Stimulated activated CD4-positive, alpha-beta T cell treated with anti-CD3 and anti-CD28 coated beads, TNF-alpha, amount 100 ng/mL, for 24 hours (primary cell): ENCODE results near the gene CD101.

ENCODE experiments used
- DNase-seq, 3 experiments: peaks; one replicate each; pipeline ENCODE4 v3.0.0-alpha.2; 2020; ENCODE audit warnings: low read depth in 3 of 3

Gene CD101

DNA sequence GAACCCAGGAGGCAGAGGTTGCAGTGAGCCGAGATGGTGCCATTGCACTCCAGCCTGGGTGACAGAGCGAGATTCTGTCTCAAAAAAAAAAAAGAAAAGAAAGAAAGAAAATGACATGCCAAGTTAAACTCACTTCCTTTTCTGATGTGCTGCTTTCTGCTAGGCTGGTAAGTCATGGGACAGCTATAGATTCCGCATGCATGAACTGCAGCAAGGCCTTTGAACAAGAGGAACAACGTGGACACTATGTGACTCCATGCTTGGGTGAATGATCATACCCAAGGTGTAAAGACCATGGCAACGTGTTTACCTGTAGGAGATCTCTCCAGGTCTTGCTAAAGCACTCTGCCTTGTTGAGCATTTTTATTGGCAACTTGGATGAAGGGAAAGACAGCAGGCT, 48.3 kb downstream of the CD101 start:
- DNase-seq, result no peak

DNA sequence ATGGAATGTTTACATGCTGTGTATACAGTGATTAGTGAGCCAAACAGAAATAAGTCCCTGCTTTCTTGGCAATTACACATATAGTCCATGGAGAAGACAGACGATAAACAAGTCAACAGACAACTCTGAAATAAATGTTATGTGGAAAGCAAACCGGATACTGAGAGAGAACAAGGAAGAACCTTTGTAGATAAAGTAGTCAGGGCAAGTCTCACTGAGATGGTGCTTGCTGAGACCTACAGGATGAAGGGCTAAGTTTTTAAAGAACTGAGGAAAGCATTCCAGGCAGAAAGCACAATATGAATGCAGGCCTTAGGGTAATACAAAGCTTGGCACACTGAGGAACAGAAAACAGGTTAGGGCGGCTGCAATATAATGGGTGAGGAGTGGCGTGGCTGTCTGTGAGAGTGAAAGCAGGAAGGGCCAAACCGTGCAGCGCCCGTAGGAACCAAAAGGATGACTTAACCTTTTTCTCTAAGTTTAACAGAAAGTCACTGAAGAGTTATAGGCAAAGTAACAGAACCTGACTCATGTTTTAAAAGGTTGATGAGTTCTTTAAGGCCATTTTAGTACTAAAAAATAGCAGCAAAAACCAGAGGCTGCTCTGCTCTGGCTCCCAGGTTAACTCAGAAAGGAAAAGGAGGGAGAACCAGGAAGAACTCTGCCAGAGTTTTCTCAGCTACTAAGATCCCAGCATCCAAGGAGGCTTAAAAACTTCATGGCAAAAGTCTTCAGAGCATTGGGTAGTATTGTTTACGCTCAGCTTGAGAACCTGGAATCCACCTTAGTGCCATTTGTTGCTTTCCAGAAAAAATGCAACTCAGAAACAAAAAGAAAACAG, 49.9 kb downstream of the CD101 start:
- DNase-seq, result peak in 1 of 3 experiments; percentile 25

DNA sequence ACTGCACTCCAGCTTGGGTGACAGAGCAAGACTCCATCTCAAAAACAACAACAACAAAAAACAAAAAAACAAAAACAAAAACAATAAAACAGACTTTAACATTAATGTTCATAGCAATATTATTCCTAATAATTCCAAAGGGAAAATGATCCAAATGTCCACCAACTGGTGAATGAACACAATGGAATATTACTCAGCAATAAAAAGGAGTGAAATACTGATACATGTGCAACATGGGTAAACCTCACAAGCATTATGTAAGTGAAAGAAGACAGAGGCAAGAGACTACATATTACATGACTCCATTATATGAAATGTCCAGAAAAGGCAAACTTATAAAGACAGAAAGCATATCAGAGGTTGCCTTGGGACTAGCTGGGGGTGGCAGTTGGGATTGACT, 52.5 kb downstream of the CD101 start:
- DNase-seq, result no peak

DNA sequence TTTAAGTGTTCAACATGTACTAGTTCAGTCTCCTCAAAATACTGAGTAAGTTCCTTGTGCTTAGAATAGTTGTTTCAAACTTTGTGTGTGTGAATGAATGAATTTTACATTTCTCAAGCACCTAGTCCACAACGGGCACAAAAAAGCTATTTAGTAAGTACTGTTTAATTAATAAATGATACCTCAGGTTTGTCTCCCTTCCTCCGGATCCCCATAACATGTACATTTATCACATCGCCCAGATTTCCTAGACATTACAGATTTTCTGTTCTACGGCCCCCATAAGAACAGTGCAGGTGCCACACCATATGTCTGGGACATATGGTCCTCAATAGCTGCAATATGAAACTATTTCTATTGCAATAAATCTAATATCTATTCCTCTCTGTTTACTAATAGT, 57.2 kb downstream of the CD101 start:
- DNase-seq, result no peak

DNA sequence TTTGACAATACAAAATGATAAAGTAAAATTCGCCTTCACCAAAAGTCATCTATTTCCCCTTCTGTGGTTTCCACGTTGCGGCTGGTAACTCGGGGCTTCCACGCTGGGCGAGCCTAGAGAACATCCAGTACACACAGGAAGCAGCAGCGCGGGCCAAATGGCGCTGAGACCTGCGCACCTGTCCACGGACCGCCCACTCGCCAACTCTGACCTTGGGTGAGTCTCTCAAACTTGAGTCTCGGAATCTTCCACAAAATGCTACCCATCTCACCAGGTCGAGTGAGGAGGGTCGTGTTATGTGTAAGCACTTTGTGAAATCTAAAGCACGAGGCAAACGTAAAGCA, 57.7 kb downstream of the CD101 start:
- peak; percentile 30 to 72 (median 40) for DNase-seq

DNA sequence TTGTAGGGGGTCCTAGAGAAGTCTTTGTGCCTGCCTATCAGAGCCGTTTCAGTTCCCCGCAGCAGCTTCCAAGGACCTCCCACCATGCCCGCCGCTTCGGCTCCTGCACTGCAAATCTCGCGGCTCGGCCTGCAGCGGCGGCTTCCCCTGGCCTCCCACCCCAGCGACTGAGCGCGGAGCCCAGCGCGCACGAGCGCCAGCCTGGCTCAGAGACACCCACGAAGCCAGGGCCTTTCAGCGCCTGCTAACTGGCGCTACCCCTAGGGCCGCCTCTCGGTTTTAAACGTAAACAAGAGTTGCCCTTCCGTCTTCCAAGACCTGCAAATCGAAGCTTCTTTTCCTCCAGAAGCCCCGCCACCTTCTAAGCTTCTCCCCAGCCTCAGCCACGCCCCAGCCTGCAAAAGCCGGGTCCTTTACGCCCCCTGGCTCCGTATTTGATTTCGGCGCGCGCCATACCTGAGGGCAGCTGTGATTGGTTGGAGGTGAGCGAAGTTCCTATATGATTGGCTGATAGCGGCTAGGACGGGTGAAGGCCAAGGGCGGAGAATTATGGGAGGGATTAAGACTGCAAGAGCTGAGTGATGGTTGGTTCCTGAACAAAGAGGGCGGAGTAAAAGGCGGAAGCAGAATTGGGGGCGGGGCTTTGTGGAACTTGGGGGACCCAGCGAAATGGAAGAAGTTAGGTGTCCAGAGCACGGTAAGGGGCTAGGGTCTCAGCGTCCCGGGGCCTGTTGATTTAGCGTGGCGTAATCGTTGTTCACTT, 58.3 kb downstream of the CD101 start, which contains the start of gene TTF2:
TSS of gene TTF2 (plus strand) at position 649 of the 763 bp plus-strand sequence. CDS start at position 670, 21 bp downstream.
- peak; percentile 86 to 93 (median 93) for DNase-seq

DNA sequence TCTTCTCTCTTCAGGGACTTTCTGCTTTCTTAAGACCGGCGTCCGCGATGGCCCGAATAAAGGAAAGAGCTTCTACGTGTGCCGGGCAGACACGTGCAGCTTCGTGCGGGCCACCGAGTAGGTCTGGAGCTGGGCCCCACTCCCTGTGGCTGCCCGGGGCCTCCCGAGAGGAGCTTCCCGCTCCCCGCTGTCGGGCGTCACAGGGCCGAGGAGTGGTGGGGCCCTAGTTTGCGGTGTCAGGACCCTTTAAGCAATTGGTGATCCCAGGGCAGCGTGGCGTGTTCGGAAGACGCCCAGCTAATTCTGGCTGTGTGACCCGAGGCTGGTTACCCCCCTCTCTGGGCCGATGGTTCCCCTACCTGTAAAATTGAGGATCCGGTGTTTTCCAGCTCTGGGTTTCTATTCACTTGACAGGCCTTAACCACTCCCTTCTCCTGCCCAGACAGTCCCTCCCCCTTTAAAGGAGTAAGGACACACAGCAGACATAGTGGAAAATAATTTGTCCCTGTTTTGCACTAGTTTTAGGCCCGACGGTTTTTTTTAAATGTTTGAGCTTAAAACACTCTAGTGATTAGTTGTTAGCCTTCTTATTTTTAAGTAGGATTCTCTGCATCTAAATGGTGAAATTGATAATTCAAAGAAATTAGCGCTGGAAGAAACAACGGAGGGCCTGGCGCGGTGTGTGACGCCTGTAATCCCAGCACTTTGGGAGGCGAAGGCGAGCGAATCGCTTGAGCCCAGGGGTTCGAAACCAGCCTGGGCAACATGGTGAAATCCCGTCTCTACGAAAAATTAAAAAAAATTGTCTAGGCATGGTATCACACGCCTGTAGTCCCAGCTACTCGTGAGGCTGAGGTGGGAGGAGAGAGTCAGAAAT, 59.1 kb downstream of the CD101 start:
- DNase-seq, result no peak

DNA sequence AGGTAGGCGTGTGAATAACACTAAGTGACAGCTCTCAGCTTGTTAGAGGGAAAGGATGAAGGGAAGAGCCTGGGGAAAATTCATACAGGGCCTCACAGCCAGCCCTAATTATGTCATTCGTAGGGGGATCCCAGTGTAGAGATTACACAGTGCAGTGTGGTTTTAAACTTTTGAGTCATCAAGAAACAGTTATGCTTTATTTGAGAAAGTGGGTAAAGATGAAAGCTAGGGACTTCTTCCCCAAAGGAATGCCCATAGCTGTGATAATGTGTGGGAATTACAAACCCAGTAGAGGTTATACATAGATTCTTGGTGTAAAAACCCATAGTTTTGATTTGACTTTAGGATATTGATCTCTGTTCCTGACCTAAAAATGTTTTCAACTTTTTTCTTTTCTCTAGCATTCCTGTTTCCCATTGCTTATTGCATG, 60.4 kb downstream of the CD101 start:
- DNase-seq, result peak in 1 of 3 experiments; percentile 22

DNA sequence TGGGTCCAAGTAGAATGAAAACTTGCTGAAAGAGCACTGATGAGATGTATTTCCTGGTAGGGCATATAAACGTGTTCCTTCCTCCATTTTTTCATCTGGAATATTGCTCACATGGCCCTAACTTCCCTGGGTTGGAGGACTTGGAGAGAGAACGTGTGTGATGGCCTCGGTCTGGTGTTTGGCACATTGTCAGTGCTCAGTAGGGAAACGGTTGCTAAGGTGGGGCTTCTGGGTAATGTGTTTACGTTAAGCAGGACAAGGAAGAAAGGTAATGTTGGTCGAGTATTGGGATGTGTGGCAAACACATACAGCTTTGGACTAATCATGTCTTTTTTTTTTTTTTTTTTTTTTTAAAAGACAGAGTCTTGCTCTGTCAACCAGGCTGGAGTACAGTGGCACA, 64.8 kb downstream of the CD101 start:
- no peak for DNase-seq

DNA sequence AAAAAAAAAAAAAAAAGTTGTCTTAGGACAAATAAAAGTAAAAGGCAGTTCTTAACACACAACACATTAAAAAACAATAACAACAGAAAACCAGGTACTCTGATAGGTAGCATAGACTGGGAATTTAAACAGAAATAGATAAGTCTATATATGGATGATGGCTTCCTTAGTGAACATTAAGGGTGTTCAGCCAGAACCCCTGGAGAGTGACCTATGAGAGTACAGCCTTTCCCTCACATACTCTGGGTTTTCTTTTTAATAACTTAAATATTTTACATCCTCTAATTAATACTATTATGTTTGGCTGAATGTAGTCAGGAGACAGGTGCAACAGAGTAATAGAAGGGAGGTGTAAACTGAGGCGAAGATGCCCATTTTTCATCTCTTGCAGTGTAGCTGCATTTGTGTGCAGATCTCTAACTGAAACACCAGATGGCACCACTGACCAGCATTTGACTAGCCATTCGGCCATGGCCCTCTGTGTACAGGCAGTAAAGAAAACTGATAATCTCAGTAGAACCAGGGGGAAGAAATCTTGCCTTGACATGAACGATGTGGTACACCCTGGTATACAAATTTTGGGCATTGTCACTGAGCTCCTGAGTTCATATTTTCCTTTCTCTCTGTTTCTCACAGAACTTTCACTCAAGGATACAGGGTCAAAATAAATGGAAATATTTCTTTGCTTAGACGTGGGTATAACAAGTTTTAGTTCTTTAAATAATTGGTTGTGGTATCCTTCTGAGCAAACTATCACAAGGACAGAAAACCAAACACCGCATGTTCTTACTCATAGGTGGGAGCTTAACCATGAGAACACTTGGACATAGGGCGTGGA, 66.2 kb downstream of the CD101 start:
- DNase-seq, result peak in 1 of 3 experiments; percentile 14

DNA sequence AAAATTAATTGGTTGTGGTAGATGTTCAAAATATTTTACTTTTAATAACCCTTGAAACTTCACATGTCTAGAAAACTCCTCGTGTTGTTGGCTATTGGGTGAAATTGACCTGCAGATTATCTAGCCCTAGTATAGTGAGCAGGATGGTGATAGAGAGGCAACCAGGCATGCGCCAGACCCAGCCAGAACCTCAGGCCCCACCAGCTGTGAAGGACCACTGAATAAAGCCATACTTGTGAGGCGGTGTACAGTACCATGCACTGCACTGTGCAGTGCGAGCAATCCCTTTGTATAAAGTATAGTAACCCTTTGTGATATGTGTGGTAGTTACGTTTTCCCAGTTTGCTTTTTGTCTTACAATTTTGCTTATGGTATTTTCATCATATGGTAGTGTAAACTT, 67.0 kb downstream of the CD101 start:
- no peak for DNase-seq

DNA sequence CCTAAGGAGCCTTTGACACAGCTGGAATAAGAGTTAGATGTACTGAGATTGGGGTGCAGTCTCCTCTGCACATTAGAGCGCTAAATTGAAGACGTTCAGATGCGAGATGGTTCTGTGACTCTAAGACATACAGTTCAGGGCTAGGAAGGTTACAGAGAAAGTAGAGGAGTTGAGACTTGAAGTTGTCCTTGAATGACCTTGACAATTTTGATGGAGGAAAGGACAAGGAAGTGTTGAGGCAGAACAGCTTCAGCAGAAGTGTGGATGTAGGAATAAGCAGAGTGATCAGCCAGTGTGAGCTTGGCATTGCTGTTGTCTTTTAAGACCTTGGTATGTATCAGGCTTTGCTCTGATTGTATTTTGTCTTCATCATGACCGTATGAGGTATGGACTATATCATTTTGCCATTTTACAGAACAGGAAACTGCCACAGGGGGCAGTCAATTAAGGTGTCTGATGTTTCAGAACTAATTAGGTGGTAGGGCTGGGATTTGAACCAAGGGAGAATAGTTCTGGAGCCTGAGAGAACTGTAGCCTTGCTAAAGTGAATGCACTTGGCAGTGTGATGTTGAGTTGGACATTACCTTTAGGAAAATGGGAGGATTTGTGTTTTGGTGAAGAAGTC, 67.8 kb downstream of the CD101 start:
- no peak for DNase-seq

DNA sequence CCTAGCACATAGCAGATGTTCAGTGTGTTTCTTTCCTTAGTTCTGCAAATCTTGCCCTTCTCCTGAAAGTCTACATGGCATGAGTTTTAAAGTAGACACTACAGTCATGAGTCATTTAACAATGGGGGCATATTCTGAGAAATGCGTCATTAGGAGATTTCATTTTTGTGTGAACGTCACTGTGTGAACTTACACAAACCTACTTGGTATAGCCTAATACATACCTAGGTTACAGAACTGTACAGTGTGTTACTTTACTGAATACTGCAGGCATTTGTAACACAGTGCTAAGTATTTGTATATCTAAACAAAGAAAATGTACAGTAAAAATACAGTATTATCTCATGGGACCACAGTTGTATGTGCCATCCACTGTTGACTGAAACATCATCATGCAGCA, 68.6 kb downstream of the CD101 start:
- no peak for DNase-seq

DNA sequence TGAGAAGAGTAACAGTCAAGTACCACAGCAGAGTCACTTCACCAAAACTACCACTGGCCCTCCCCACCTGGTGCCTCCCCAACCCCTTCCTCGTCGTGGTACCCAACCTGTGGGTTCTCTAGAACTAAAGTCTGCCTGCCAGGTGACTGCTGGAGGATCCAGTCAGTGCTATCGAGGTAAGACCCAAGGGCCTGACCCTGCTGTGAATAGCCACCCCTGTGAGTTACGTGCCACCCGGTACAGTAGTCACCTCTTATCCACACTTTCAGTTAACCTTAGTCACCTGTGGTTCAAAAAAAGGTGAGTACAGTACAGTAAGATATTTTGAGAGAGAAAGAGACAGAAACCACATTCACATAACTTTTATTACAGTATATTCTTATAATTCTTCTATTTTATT, 75.1 kb downstream of the CD101 start:
- DNase-seq, result peak in 1 of 3 experiments; percentile 7

DNA sequence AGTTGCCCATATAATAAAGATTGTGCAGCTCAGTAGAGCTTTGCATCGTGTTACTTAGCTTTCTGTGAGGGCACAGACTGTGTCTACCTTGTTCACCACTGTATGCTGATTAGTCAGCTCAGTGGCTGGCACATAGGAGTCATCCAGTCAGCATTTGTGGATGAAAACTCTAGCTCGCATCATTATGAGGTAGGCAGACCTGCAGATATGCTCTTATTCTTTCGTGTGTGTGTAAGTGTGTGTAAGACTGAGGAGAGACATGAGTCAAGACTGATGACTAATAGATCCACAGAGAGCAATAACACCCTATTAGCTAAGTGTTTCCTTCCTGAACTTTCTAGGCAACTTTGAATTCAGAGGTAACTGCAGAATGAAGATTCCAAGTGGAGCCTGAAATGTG, 75.7 kb downstream of the CD101 start:
- peak in 2 of 3 experiments; percentile 48 to 50 for DNase-seq

DNA sequence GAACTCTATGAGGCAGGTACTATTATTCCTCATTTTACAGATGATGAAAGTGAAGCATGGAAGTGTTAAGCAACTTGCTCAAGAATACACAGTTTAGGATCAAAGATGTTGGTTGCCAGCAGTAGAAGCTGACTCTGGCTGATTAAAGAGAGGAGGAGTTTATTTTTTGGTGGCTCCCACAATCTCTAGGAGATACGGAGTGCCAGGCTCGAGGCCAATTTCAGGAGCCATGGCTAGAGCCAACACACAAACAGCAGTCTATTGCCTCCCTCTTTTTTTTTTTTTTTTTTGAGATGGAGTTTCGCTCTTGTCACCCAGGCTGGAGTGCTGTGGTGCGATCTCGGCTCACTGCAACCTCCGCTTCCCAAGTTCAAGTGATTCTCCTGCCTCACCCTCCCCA, 78.2 kb downstream of the CD101 start:
- no peak for DNase-seq

DNA sequence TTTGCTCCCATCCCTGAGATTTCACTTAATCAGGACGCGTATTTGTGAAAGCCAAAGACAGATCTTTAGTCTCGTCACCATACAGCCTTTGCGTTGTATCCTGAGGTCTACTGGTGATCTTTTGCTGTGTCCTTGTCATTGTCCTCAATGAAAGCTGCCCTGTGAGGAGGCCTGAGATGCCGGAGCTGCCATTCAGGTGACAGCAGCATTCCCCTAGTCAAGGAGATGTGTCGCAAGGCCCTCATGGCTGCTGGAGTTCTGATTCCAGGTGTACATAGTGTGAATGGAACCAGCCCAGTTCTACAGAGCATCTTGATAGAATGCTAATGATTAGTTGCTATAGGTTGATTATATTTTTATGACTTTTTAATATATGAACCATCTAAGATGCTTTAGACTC, 82.7 kb downstream of the CD101 start:
- no peak for DNase-seq
